Measurements from ENCODE around the gene PLPPR5. TPM values are rescaled to one million over a fixed set of nuclear protein-coding genes. Genes with fewer than 3 reads are reported as not detected.

PLPPR5 gene
- polyA plus RNA-seq, 2 of the 4 experiments (the other 2 are of a cell fraction), result not detected

DNA sequence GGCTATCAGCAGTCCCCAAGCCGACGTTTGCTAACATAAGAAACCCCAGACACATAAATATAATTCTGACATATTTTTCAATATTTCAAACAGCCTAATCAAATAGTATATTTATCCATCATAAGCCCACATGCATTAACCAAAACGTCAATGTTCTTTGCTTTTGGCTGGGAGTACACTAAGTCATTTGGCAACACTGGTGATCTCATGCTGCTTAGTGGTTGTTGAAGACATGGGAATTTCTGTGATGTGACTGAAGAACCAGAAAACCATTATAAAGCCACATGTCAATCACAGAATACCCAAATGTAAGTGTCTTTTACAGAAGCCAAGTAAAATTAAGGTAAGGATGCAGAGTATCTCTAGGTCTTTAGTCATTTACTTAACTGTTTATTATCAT lies 57.6 kb downstream of the PLPPR5 start:
- Histone ChIP-seq H3K27ac (no peak overlapping the region), H3K4me3 (no peak overlapping the region), H3K9me3 (no peaks in the 10 kb centered on the region), H3K4me1 (no peaks in the 10 kb centered on the region), H3K4me2 (no peak overlapping the region)
- WGBS (ENCODE audit: missing lambda C conversion rate), result 37% methylated on average over 3 of the region's 3 CpGs
- DNase-seq (ENCODE audit: low read depth in 1 of 2, low spot score in 1 of 2) (no peak), FAIRE-seq (no peak), ATAC-seq (no peak)
- POLR2A ChIA-PET, result no interaction called here
- TF ChIP-seq, protein P1, sequence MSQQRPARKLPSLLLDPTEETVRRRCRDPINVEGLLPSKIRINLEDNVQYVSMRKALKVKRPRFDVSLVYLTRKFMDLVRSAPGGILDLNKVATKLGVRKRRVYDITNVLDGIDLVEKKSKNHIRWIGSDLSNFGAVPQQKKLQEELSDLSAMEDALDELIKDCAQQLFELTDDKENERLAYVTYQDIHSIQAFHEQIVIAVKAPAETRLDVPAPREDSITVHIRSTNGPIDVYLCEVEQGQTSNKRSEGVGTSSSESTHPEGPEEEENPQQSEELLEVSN (IDR thresholded peaks at IDR 0.05; ENCODE audit: borderline replicate concordance, low read depth), result no peak
- TF ChIP-seq, protein P2, sequence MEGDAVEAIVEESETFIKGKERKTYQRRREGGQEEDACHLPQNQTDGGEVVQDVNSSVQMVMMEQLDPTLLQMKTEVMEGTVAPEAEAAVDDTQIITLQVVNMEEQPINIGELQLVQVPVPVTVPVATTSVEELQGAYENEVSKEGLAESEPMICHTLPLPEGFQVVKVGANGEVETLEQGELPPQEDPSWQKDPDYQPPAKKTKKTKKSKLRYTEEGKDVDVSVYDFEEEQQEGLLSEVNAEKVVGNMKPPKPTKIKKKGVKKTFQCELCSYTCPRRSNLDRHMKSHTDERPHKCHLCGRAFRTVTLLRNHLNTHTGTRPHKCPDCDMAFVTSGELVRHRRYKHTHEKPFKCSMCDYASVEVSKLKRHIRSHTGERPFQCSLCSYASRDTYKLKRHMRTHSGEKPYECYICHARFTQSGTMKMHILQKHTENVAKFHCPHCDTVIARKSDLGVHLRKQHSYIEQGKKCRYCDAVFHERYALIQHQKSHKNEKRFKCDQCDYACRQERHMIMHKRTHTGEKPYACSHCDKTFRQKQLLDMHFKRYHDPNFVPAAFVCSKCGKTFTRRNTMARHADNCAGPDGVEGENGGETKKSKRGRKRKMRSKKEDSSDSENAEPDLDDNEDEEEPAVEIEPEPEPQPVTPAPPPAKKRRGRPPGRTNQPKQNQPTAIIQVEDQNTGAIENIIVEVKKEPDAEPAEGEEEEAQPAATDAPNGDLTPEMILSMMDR (IDR thresholded peaks at IDR 0.05), result no peak
- TF ChIP-seq TP53 (CRISPR knock-in tag; IDR thresholded peaks at IDR 0.05), result no peak
- TF ChIP-seq EHMT2 (IDR thresholded peaks at IDR 0.05; ENCODE audit: low read depth), result no peak
- no peak for TF ChIP-seq CBX2 (IDR thresholded peaks at IDR 0.05; ENCODE audit: borderline replicate concordance, low read depth)
- TF ChIP-seq MAFK (IDR thresholded peaks at IDR 0.05; ENCODE audit: partially characterized antibody), result no peak
- TF ChIP-seq MAZ (IDR thresholded peaks at IDR 0.05; ENCODE audit: borderline replicate concordance, low read depth, low read length), result no peak
- CTCF ChIA-PET, result no interaction called here

DNA sequence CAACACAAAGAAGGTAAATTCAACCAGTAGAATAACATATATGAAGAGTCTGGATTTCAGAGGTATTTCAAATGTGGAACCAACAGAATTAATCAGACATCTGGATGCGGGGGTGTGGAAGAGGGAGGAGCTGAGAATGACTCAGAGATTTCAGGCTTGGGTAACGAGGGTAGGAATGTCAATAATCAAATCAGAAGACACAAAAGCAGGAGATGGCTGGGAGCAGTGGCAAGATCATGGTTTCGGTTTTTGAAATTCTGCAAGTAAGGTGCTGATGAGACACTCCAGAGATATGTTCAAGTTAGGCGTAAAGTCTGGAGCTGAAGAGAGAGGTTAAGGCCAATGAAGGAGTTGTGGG lies 64.0 kb downstream of the PLPPR5 start:
- DNase-seq (ENCODE audit: low read depth in 1 of 2, low spot score in 1 of 2) (no peak), FAIRE-seq (no peak), ATAC-seq (no peak)
- ChIA-PET POLR2A (no interaction called here), CTCF (interaction anchor here (1.2 kb wide), 1 partner anchor 27 kb away, joined by 3 read pairs; no protein-coding TSS in a partner anchor)
- WGBS (ENCODE audit: missing lambda C conversion rate), result 36% methylated on average over 4 of the region's 4 CpGs
- Histone ChIP-seq H3K4me1 (no peaks in the 10 kb centered on the region), H3K9me3 (no peaks in the 10 kb centered on the region), H3K4me2 (no peak overlapping the region), H3K4me3 (no peak overlapping the region), H3K27ac (no peak overlapping the region)
- TF ChIP-seq, protein P3, sequence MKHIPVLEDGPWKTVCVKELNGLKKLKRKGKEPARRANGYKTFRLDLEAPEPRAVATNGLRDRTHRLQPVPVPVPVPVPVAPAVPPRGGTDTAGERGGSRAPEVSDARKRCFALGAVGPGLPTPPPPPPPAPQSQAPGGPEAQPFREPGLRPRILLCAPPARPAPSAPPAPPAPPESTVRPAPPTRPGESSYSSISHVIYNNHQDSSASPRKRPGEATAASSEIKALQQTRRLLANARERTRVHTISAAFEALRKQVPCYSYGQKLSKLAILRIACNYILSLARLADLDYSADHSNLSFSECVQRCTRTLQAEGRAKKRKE (CRISPR knock-in tag; IDR thresholded peaks at IDR 0.05; ENCODE audit: low read depth), result no peak
- TF ChIP-seq JUN (IDR thresholded peaks at IDR 0.05) (no peak), FOSB (CRISPR knock-in tag; IDR thresholded peaks at IDR 0.05) (no peak), TP53 (CRISPR knock-in tag; IDR thresholded peaks at IDR 0.05) (no peak), HOXB5 (CRISPR knock-in tag; IDR thresholded peaks at IDR 0.05) (no peak), EHMT2 (IDR thresholded peaks at IDR 0.05; ENCODE audit: low read depth) (no peak), PHF8 (IDR thresholded peaks at IDR 0.05; ENCODE audit: borderline replicate concordance, low read depth) (no peak), MAFK (IDR thresholded peaks at IDR 0.05; ENCODE audit: partially characterized antibody) (no peak), KDM5A (IDR thresholded peaks at IDR 0.05) (no peak), RFX5 (IDR thresholded peaks at IDR 0.05) (no peak)
- TF ChIP-seq, protein P4, sequence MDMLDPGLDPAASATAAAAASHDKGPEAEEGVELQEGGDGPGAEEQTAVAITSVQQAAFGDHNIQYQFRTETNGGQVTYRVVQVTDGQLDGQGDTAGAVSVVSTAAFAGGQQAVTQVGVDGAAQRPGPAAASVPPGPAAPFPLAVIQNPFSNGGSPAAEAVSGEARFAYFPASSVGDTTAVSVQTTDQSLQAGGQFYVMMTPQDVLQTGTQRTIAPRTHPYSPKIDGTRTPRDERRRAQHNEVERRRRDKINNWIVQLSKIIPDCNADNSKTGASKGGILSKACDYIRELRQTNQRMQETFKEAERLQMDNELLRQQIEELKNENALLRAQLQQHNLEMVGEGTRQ (IDR thresholded peaks at IDR 0.05), result no peak

DNA sequence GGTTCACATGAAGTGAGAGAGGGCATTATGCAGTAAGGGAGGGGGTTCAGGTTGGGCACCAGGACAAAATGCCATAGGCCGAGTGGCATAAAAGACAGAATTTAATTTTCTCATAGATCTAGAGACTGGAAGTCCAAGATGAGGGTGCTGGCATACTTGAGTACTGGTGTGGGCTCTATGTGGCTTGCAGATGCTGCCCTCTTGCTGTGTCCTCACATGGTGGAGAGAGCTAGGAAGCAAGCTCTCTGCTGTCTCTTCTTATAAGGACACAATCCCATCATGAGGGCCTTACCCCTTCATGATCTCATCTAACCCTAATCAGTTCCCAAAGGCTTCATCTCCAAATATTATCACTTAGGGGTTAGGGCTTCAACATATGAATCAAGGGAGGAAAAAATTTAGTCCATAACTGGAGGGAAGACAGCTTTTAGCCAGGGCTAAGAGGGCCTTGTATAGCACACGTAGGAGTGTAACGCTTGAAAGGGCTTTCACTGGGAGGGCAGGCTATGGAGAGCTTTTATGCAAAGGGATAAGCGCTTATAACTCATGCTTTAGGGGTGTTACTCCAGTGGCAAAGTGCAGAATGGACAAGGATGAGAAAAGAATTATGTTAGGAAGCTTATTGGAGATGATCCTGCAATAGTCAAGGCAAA lies 64.5 kb downstream of the PLPPR5 start:
- Histone ChIP-seq H3K4me1 (no peaks in the 10 kb centered on the region), H3K4me2 (no peak overlapping the region), H3K4me3 (no peak overlapping the region), H3K9me3 (no peaks in the 10 kb centered on the region), H3K27ac (no peak overlapping the region)
- ChIA-PET POLR2A (no interaction called here), CTCF (no interaction called here)
- ATAC-seq (no peak), FAIRE-seq (no peak), DNase-seq (ENCODE audit: low read depth in 1 of 2, low spot score in 1 of 2) (no peak)
- TF ChIP-seq HDAC2 (IDR thresholded peaks at IDR 0.05) (no peak), CEBPB (IDR thresholded peaks at IDR 0.05) (no peak), POLR2A (IDR thresholded peaks at IDR 0.05; ENCODE audit: low read length) (no peak)
- 39% methylated on average over 4 of the region's 4 CpGs for WGBS (ENCODE audit: missing lambda C conversion rate)

Measured in A549 (cell line).